ENCODE results near the gene PPP1R7.

The PPP1R7 gene

DNA sequence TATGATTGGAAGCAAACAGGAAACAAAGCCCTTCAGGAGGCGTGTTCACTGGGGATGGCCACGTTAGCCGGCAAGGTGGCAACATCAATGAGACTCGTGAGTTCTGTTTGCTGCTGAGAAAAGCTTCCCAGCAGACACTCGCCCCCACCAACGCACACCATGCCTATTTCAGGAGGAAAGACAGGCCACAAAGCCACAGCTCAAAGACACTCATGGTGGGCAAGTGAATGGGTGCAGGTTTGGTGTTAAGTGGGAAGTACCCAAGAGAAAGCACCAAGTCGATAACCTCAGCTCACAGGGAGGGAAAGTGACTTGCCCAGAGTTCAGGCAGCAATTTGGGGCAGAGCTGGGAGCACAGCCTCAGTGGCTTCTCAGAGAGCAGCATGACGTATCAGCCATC lies 37.7 kb upstream of the PPP1R7 start:
- TF ChIP-seq, protein P1, sequence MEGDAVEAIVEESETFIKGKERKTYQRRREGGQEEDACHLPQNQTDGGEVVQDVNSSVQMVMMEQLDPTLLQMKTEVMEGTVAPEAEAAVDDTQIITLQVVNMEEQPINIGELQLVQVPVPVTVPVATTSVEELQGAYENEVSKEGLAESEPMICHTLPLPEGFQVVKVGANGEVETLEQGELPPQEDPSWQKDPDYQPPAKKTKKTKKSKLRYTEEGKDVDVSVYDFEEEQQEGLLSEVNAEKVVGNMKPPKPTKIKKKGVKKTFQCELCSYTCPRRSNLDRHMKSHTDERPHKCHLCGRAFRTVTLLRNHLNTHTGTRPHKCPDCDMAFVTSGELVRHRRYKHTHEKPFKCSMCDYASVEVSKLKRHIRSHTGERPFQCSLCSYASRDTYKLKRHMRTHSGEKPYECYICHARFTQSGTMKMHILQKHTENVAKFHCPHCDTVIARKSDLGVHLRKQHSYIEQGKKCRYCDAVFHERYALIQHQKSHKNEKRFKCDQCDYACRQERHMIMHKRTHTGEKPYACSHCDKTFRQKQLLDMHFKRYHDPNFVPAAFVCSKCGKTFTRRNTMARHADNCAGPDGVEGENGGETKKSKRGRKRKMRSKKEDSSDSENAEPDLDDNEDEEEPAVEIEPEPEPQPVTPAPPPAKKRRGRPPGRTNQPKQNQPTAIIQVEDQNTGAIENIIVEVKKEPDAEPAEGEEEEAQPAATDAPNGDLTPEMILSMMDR (conservative IDR thresholded peaks at IDR 0.05; ENCODE audit: low read length), result no peak
- no peak for DNase-seq (ENCODE audit: low read depth)
- H3K4me3 ChIP-seq (ENCODE audit: low read length), result no peak overlapping the region

DNA sequence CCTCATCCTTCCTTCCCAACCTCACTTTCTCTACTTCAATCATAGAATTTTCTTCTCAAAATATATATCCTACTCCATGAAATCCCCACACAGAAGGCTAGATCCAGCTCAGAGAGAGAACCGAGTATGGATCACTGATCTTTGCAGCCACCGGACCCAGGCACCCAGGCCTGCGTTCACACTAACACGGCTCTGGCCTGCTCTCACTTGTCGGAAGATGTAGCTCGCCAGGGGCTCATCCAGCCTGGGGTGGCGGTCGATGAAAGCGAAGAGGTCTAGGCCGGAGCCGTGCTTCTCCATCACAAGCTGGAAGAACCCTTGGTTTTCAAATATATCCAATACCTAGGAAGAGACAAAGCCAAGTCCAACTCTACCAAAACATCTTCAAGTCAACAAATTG lies 35.4 kb upstream of the PPP1R7 start:
- TF ChIP-seq, protein P1 (conservative IDR thresholded peaks at IDR 0.05; ENCODE audit: low read length), result no peak
- no peak for DNase-seq (ENCODE audit: low read depth)
- H3K4me3 ChIP-seq (ENCODE audit: low read length), result no peak overlapping the region

DNA sequence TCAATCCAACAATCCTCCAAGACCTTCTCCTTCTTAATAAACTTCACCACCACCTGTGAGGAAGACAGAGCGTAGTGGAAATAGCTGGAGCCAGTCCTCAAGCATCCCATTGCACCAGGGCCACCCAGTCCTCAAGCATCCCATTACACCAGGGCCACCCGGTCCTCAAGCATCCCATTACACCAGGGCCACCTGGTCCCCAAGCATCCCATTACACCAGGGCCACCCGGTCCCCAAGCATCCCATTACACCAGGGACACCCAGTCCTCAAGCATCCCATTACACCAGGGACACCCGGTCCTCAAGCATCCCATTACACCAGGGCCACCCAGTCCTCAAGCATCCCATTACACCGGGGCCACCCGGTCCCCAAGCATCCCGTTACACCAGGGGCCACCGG lies 34.9 kb upstream of the PPP1R7 start:
- no peak for DNase-seq (ENCODE audit: low read depth)
- TF ChIP-seq, protein P1 (conservative IDR thresholded peaks at IDR 0.05; ENCODE audit: low read length), result no peak
- no peak overlapping the region for H3K4me3 ChIP-seq (ENCODE audit: low read length)

DNA sequence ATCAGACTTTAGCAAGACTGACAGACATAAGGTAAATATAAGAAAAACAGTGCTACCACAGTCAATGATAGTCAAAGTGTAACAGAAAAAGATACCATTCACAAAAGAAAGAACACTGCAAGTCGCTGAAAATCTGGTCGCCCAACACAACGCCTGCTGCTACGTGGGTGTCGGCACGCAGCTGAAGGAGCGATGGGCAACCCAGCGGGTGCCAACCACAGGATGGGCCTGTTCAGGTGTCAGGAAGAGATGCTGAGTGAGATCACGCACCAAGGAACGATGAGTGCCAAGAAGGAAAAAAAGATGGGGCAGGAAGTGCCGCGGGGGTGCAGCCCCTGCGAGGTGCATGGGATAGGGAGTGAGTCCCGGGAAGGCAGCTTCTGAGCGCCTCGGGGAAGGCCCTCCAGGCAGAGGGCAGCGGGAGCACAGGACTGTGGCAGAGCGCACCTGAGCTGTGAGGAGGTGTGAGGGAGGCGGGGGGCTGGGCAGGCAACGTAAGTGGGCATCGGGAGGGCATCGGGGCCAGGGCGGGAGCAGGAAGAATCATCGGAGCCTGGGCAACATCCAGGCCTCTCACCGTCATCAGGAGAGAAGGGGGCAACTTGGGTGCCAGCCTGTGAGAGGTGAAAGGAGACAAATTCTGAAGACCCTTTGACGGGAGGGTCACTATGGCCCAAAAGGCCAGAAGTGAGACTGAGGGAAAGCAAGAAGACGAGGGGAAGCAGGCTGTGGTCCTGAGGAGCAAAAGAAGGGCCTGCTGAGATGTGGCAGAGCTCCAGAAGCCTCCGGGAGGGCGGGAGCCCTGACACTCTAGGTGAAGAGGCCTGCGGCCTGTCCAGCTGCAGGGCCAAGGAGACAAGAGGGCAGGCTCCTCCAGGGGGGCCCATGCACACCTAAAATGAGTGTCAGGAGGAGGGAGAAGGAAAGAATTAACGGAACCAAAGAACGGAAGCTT lies 33.4 kb upstream of the PPP1R7 start:
- no peak for DNase-seq (ENCODE audit: low read depth)
- H3K4me3 ChIP-seq (ENCODE audit: low read length), result no peak overlapping the region
- TF ChIP-seq, protein P1 (conservative IDR thresholded peaks at IDR 0.05; ENCODE audit: low read length), result no peak

DNA sequence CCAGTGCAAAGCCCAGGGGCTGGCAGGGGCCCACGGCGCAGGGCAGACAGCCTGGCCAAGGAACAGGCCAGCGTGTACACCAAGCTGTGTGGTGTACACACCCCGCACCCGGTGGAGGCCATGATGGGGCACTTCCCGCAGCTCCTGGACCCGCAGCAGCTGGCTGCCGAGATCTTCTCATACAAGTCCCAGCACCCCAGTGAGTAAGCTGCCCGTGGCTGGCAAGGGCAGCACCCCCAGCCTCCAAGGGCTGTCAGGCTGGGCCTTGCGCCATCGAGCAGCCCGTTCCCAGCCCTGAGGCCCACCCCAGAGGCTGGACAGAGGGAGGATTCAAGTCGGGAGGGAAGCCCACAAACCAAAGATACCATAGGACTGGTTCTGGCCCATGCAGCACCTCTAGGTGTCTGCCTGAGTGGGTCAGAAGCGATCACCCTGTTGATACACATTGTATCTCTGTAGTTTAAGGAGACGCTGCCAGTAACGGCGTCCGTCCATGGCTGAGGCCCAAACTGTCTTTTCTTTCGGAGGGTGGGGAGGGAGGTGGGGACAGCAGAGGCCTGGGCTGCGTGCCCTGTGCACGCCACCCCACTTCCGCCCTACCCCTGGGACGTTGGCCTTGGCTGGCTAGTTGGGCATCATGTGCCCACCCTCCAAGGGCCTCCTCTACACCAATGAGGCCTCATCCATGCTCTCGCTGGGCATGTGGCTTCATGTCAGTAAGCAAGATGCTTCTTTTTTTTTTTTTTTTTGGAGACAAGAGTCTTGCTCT lies 31.3 kb upstream of the PPP1R7 start:
- H3K4me3 ChIP-seq (ENCODE audit: low read length), result no peak overlapping the region
- TF ChIP-seq, protein P1 (conservative IDR thresholded peaks at IDR 0.05; ENCODE audit: low read length), result no peak
- DNase-seq (ENCODE audit: low read depth), result no peak

DNA sequence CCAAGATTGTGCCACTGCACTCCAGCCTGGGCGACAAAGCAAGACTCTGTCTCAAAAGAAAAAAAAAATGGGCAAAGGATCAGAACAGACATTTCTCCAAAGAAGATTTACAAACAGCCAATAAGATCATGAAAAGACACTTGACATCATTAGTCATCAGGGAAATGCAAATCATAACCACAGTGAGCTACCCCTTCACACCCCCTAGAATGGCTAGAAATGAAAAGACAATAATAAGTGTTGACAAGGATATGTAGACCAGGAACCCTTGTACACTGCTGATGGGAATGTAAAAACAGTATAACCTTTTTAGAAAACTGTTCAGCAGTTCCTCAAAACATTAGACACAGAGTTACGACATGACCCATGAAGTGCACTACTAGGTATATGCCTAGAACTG lies 29.8 kb upstream of the PPP1R7 start:
- TF ChIP-seq, protein P1 (conservative IDR thresholded peaks at IDR 0.05; ENCODE audit: low read length), result no peak
- H3K4me3 ChIP-seq (ENCODE audit: low read length), result no peak overlapping the region
- DNase-seq (ENCODE audit: low read depth), result no peak
